K562 (cell line): ENCODE results near the gene ZNF391. TPM values are rescaled to one million over a fixed set of nuclear protein-coding genes. Genes with fewer than 3 reads are reported as not detected.
"Not testable (repeated sequence)": the region's sequence is repeated elsewhere in the genome, so short reads cannot be mapped to it uniquely, and the experiment has no call there.

ENCODE experiments used
- ATAC-seq: fragments of 200-7000 bp; cut with Tn5 transposase; 3 replicates; pipeline ENCODE4 v1.9.1; 2020; ENCODE audit warnings: moderate library complexity
- BruUV-seq: library from RNA; stranded (reverse); fragments of 400-500 nt; replicated peaks from 2 replicates; lab custom pipeline; 2021; lab: Mats Ljungman, UMichigan
- CTCF ChIA-PET: fragments of 300-600 bp; formaldehyde crosslinking; extraction: SDS; loops from one replicate; lab custom pipeline; 2021; ENCODE audit warnings: low intra/inter-chr PET ratio; lab: Yijun Ruan, JAX
- POLR2A ChIA-PET: fragments of 300-600, 350-650 bp; sonication (Branson Sonifier 250); formaldehyde crosslinking; extraction: SDS; loops from one replicate; lab custom pipeline; 2021; ENCODE audit warnings: antibody characterized with exemption, inconsistent platforms; lab: Yijun Ruan, JAX
- DNase-seq, 4 experiments: peaks; one replicate each; pipeline versions ENCODE4 v3.0.0 to v3.0.0-alpha.2; 2011 to 2018; ENCODE audit warnings: low spot score in 3 of 4, mixed read lengths in 3 of 4; ENCODE audit errors: extremely low read depth in 1 of 4
- FAIRE-seq: peaks from 2 replicates; lab custom pipeline; 2011; peaks lifted over from hg19 to GRCh38; lab: Jason Lieb, UNC
- H2AFZ ChIP-seq: 2 replicates; pipeline ENCODE4 v1.6.0; 2011; ENCODE audit warnings: low read depth, low read length, control low read depth, inconsistent platforms
- H3K27ac ChIP-seq: fragments of 200-600 bp; 3 replicates; pipeline ENCODE4 v1.8.0; 2011; ENCODE audit warnings: low read depth, mild to moderate bottlenecking, control low read depth, inconsistent platforms, low read length, moderate library complexity, mixed read lengths; ENCODE audit errors: extremely low read depth
- H3K27me3 ChIP-seq, 2 experiments: fragments of 300-600 bp in 1 of 2; 2 replicates in 1 of 2; 3 replicates in 1 of 2; pipeline versions ENCODE4 v1.6.0 to v1.8.0; 2011; ENCODE audit warnings: inconsistent platforms in 2 of 2, low read length in 2 of 2, mild to moderate bottlenecking in 1 of 2, mixed read lengths in 1 of 2, moderate library complexity in 1 of 2; ENCODE audit not compliant: control insufficient read depth in 2 of 2, insufficient read depth in 2 of 2
- H3K36me3 ChIP-seq: fragments of 300-600 bp; 3 replicates; pipeline ENCODE4 v1.8.0; 2011; ENCODE audit warnings: mild to moderate bottlenecking, low read length, inconsistent platforms; ENCODE audit not compliant: control insufficient read depth, insufficient read depth
- H3K4me1 ChIP-seq, 2 experiments: fragments of 200-600 bp in 1 of 2; replicated peaks in 1 of 2; 2 replicates in 1 of 2; 3 replicates in 1 of 2; pipeline versions ENCODE4 v1.5.1 to v1.8.0; 2011; ENCODE audit warnings: inconsistent platforms in 2 of 2, low read length in 2 of 2, mild to moderate bottlenecking in 1 of 2, mixed read lengths in 1 of 2, moderate library complexity in 1 of 2; ENCODE audit not compliant: control insufficient read depth in 2 of 2, insufficient read depth in 2 of 2
- H3K4me2 ChIP-seq: 2 replicates; pipeline ENCODE4 v1.6.1; 2011; ENCODE audit warnings: low read length, control low read depth, inconsistent platforms, mixed read lengths; ENCODE audit not compliant: insufficient read depth
- H3K4me3 ChIP-seq: fragments of 200-600 bp; sonication (generic), shearing (Covaris generic); 2 replicates; pipeline ENCODE4 v1.5.1; 2016; ENCODE audit warnings: control low read depth, inconsistent platforms
- H3K79me2 ChIP-seq: fragments of 200-600 bp; 3 replicates; pipeline ENCODE4 v1.8.0; 2011; ENCODE audit warnings: low read length, inconsistent platforms; ENCODE audit not compliant: control insufficient read depth, insufficient read depth
- H3K9ac ChIP-seq, 2 experiments: 2 replicates each; pipeline versions ENCODE4 v1.6.0 to v1.6.1; 2011; ENCODE audit warnings: low read depth in 2 of 2, low read length in 2 of 2, control low read depth in 1 of 2, inconsistent platforms in 1 of 2, mild to moderate bottlenecking in 1 of 2, mixed read lengths in 1 of 2; ENCODE audit not compliant: insufficient read depth in 1 of 2
- H3K9me1 ChIP-seq: one replicate; pipeline ENCODE4 v1.6.0; 2011; ENCODE audit warnings: inconsistent platforms, mild to moderate bottlenecking, low read length, moderate library complexity; ENCODE audit not compliant: control insufficient read depth, insufficient read depth
- H3K9me3 ChIP-seq: replicated peaks from 2 replicates; pipeline ENCODE4 v1.5.1; 2011; ENCODE audit warnings: low read depth, low read length, inconsistent platforms; ENCODE audit not compliant: control insufficient read depth, insufficient read depth
- H4K20me1 ChIP-seq: replicated peaks from 2 replicates; pipeline ENCODE4 v1.6.1; 2011; ENCODE audit warnings: low read length, inconsistent platforms, mixed read lengths; ENCODE audit not compliant: control insufficient read depth, insufficient read depth
- BMI1 ChIP-seq: fragments of 150-350 bp; IDR thresholded peaks from 2 replicates; pipeline ENCODE4 v1.6.1; 2014; ENCODE audit warnings: low read length
- GTF2E2 ChIP-seq: fragments of 200-800 bp; sonication (Bioruptor generic); IDR thresholded peaks from 2 replicates; pipeline ENCODE4 v1.6.1; 2016; ENCODE audit warnings: missing genetic modification characterization, missing compliant biosample characterization
- MTA1 ChIP-seq: fragments of 450-650 bp; IDR thresholded peaks from 2 replicates; pipeline ENCODE4 v1.6.1; 2017; ENCODE audit warnings: borderline replicate concordance
- NCOA2 ChIP-seq, 2 experiments: fragments of 450-650 bp; IDR thresholded peaks; 2 replicates each; pipeline ENCODE4 v1.6.1; 2018; ENCODE audit warnings: mild to moderate bottlenecking in 2 of 2, moderate library complexity in 1 of 2; ENCODE audit not compliant: partially characterized antibody in 2 of 2
- ZBTB33 ChIP-seq: sonication (generic); formaldehyde crosslinking; IDR thresholded peaks from 2 replicates; pipeline ENCODE4 v1.8.1; 2023; ENCODE audit warnings: mild to moderate bottlenecking, missing genetic modification reagents
- ZFP1 ChIP-seq: fragments of 450-650 bp; formaldehyde crosslinking; IDR thresholded peaks from 2 replicates; pipeline ENCODE4 v1.4.0; 2020; ENCODE audit warnings: mild to moderate bottlenecking, mixed read lengths
- WGBS: fragments of 100-300 bp; shearing (Covaris generic); methylation state at CpG from one replicate; pipeline ENCODE4 v1.1.6; 2016; ENCODE audit warnings: low coverage, mixed read lengths; ENCODE audit not compliant: insufficient coverage; ENCODE audit errors: missing lambda C conversion rate; 5-methylcytosine and 5-hydroxymethylcytosine counted together
- in situ Hi-C: fragments of 300-500 bp; cut with MboI; formaldehyde crosslinking; loops from 4 replicates; pipeline ENCODE4 v1.15.0; 2018; ENCODE audit warnings: inconsistent platforms, mixed read lengths
- intact Hi-C: fragments of 100-400 bp; cut with micrococcal nuclease; formaldehyde crosslinking; loops from 2 replicates; pipeline ENCODE4 v1.14.2; 2022
- polyA plus RNA-seq, 8 experiments: library from polyadenylated mRNA; depleted of rRNA in 4 of 8; stranded (reverse) in 5 of 8; unstranded in 3 of 8; fragments of >200 nt; fragmentation: Nextera tagmentation in 2 of 8; fragmentation: Illumina TruSeq in 1 of 8; extraction: Ambion mirVana in 2 of 8; extraction: Trizol in 1 of 8; gene quantifications; 2 replicates each; pipeline versions ENCODE4 v1.2.1 to v1.2.3, GENCODE V29; 2011 to 2014; ENCODE audit warnings: inconsistent platforms in 1 of 8, missing spikeins in 1 of 8
- total RNA-seq, 7 experiments: library from RNA; depleted of rRNA in 6 of 7; stranded (reverse); fragments of >200 nt in 6 of 7; fragmentation: Illumina TruSeq in 2 of 7; extraction: Trizol in 2 of 7; gene quantifications; 2 replicates each; pipeline versions ENCODE4 v1.2.1 to v1.2.3, GENCODE V29; 2011 to 2021; ENCODE audit warnings: low replicate concordance in 1 of 7

Gene ZNF391
- total and polyA plus RNA-seq, 9 of the 15 experiments (the other 6 are each of a cell fraction or from before 2014, with no cell fraction given) = 2.3 to 10.1 (median 5.8) TPM

GRCh38 chr6:27424851-27425250 is 36.3 kb downstream of the ZNF391 start:
- BruUV-seq, H2AFZ ChIP-seq, H3K9me3 ChIP-seq, H3K27ac ChIP-seq, DNase-seq, H3K27me3 ChIP-seq, FAIRE-seq, ATAC-seq, H3K4me3 ChIP-seq, POLR2A ChIA-PET, H3K36me3 ChIP-seq, H3K9me1 ChIP-seq, H3K79me2 ChIP-seq, intact Hi-C loops, CTCF ChIA-PET, H3K4me2 ChIP-seq, in situ Hi-C loops, H4K20me1 ChIP-seq, H3K4me1 ChIP-seq, H3K9ac ChIP-seq: not testable (repeated sequence)
- TF ChIP-seq ZBTB33 (CRISPR knock-in tag) = peak; percentile 48; the same call in 1 of the 2 replicates
- 54% methylated on average over 18 of the region's 36 CpGs for WGBS

GRCh38 chr6:27426045-27426620 is 37.6 kb downstream of the ZNF391 start:
- Histone ChIP-seq H3K27me3 (no peaks in the 10 kb centered on the region), H3K4me3 (no peak overlapping the region), H3K79me2 (no peaks in the 10 kb centered on the region), H3K27ac (no peak overlapping the region), H3K4me1 (no peaks in the 10 kb centered on the region), H3K9me1 (no peaks in the 10 kb centered on the region), H3K9ac (no peak overlapping the region), H3K36me3 (no peaks in the 10 kb centered on the region), H3K9me3 (no peaks in the 10 kb centered on the region; the same call in 1 of the 2 replicates), H3K4me2 (no peak overlapping the region), H4K20me1 (no peaks in the 10 kb centered on the region), H2AFZ (no peak overlapping the region)
- in situ Hi-C loops (no loop called here), intact Hi-C loops (no loop called here)
- 14% methylated on average over 4 of the region's 4 CpGs for WGBS
- TF ChIP-seq GTF2E2 = no peak
- no peak for TF ChIP-seq NCOA2 (IDR thresholded peaks at IDR 0.05; ENCODE audit: partially characterized antibody in 2 of 2)
- TF ChIP-seq MTA1 = no peak
- no peak for TF ChIP-seq BMI1
- no peak for TF ChIP-seq ZFP1 (CRISPR knock-in tag)
- ChIA-PET CTCF (no interaction called here), POLR2A (interaction anchor here (1.0 kb wide), 1 partner anchor 11 kb away, joined by 3 read pairs; no protein-coding TSS in a partner anchor)
- no peak for FAIRE-seq
- no peak for ATAC-seq
- no peak for DNase-seq
- no TSS peak for BruUV-seq
